Stromal cell of bone marrow (primary cell): ENCODE data around the gene THAP4.

ENCODE experiments used
- DNase-seq: peaks from one replicate; pipeline ENCODE4 v3.0.0-alpha.2; 2012; ENCODE audit warnings: low read depth

The THAP4 gene

GRCh38 chr2:241637018-241637794 lies at the start of gene THAP4, which contains the start of gene ATG4B:
TSS of gene THAP4 (minus strand) at chr2:241637158. CDS start at chr2:241637017, 141 bp downstream.
TSS of gene ATG4B (plus strand) at chr2:241637693. CDS start at chr2:241637715, 22 bp downstream.
- DNase-seq: peak; percentile 60

- no peak for DNase-seq
Measured at GRCh38 chr2:241686324-241686649, 49.3 kb upstream of the THAP4 start.

DNA sequence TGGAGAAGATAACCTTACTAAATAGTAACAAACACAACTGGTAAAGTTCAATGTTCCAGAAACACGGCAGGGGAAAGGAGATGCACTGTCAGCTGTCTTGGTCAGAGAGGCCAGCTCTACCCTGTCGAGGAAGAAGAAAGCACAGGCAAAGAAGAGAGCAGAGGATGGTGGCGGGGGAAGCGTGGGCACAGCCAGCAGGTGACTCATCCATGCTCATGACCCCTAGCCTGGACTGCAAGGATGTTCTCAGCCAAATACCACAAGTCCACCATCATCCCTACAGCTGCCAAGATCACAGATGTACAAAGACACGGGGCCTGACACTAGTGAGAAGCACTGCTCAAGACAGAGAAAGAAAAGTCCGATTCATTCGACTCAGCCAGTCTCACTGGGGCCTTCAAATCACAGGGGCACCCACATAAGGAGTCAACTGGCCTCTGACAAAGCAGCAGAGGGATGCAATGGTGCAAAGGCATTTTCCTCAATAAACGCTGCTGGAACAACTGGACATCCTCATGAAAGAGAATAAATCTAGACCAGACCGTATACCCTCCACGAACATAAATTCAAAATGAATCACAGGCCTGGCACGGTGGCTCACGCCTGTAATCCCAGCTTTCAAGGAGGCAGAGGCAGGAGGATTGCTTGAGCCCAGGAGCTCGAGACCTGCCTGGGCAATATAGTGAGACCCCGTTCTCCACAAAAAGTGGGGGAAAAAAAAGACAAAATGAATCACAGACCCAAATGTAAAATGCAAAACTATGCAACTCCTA lies 44.1 kb upstream of the THAP4 start:
- DNase-seq: peak; percentile 95

DNA sequence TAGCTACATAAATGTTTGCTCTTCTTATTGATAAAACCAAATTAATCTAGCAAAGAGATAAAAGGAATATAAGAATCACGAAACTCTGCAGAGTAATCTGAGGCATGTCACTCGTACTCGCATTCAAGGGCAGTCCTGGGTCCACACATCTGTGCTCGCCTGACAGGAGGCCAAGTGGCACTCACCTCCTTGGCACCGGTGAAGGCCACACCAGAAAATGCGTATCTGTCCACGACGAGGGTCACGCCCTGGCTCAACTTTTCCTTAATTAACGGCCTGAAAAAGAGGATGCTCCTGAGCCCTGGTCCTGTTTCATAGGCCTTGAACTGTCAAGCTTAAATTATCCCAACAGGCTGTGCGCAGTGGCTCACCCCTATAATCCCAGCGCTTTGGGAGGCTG lies 43.1 kb upstream of the THAP4 start:
- no peak for DNase-seq

GRCh38 chr2:241678784-241679540 lies 42.0 kb upstream of the THAP4 start:
- no peak for DNase-seq

- DNase-seq: no peak
Measured at GRCh38 chr2:241678307-241678706, 41.3 kb upstream of the THAP4 start.

DNA sequence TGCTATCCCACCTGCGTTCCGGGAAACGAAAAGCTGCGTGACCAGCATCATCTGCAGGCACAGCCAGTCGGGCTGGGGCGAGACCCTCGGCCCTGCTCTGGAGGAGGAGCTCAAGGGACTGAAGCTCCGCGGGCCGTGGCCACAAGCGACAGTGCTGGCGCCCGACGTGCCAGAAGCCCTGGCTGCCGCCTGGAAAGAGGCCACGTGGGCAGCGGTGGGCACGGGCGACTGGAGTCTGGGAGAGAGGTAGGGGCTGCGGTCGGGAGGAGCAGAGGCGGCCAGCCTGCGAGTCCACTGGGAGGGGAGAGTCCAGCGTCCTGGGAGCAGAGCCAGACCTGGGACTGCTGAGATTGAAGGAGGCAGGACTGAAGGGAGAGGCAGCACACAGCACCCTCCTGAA lies 40.4 kb upstream of the THAP4 start:
- no peak for DNase-seq

DNA sequence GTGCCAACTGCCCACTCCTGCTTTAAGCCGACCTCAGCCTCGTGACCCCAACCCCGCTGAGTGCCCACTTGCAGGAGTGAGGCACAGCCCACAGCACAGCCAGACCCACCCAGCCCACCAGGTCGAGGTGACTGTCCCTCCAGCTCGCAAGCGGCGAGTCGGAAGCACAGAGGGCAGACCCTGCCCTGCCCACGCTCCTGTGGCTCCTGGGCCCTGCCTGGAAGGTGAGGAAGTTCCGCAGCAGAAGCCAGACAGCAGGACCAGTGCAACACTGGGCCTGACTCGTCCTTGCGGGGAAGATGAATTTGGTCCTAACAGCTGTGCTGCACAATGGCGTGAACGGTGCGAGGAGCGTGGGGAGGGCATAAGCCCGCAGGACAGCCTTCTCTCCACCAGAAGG lies 39.7 kb upstream of the THAP4 start:
- DNase-seq: no peak

- DNase-seq: no peak
Measured at GRCh38 chr2:241675885-241676284, 38.9 kb upstream of the THAP4 start.

DNA sequence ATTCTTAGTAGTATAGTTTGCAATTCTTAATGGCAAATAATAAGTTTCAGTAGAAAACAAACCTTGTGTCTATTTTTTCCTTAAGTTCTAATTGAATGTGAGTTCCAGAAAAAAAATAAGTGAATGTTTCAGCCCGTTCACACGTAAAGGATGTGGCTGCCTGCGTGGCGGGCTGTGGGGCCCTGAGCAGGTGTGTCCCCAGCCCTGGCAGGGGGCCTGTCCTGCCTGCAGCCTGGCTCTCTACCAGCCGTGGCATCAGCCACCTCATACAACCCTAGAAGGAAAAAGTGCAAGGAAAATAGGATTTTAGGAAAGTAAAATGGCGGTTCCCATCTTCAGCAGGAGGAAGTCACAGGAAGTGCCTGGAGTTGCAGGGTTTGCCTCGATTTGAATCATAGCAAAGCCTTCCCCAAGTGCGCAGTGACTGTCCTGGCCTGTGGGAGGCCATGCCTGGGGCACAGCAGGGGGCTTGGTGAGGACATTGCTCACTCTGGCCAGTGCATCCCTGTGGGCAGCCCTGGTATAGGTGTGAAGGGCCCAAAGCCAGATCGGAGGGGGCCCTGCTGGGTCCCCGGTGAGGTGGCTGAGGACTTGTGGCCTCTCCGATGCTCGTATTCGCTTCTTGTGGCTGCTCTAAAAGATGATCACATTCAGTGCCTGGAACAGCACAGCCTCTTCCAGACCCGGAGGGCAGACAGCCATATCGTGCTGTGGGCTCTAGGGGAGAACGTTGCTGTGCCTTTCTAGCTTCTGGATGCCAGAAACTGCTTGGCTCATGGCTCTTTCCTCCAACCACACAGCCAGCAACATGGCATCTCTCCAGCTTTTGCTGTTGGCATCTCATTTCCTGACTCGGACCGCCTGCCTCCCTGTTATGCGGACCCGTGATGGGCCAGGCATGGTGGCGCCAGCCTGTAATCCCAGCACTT lies 37.1 kb upstream of the THAP4 start:
- no peak for DNase-seq

- DNase-seq: no peak
Measured at GRCh38 chr2:241673189-241673663, 36.3 kb upstream of the THAP4 start.

DNA sequence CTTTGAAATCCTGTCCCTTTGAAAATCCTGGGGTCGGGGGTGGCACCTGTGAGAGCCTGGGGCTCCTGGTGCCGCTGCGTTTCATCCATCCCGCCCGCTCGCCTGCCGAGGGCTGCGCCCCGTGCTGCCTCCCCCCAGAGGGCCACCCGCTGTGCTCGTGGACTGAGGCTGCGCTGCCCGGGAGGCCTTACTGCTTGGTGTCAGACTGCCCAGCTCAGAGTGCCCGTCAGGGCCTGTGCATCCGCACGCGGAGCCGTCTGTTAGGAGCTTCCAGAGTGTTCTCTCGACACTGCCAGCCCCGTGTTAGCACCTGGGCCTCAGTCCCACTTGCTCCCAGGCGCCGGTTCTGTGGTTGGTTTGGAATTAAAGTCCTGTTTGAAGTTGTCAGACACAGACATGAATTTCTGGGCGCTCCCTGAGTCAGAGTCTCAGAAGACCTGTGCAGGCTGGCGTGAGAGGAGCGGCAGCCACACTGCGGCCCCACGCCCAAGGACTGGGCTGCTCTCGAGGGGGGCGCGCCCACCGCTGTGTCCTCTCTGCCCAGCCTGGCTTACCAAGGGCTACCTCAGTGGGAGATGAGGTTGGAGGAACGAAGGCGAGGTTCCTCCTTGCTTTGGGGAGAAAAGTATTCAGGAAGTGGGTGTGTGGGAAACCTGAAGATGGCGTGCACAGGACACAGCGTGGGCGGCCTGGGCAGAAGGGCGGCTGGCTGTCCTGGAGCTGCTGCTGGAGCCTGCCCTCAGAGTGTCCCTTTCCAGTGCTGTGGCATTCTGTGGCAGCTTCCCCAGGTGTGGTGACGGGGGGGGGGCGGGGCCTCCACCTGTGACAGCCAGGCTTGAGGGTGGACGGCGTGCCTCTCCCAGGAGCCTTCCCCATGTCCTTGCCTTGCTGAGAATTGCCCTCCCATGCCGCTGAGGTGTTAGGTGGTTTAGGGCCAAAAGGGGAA lies 35.6 kb upstream of the THAP4 start:
- DNase-seq: no peak

DNA sequence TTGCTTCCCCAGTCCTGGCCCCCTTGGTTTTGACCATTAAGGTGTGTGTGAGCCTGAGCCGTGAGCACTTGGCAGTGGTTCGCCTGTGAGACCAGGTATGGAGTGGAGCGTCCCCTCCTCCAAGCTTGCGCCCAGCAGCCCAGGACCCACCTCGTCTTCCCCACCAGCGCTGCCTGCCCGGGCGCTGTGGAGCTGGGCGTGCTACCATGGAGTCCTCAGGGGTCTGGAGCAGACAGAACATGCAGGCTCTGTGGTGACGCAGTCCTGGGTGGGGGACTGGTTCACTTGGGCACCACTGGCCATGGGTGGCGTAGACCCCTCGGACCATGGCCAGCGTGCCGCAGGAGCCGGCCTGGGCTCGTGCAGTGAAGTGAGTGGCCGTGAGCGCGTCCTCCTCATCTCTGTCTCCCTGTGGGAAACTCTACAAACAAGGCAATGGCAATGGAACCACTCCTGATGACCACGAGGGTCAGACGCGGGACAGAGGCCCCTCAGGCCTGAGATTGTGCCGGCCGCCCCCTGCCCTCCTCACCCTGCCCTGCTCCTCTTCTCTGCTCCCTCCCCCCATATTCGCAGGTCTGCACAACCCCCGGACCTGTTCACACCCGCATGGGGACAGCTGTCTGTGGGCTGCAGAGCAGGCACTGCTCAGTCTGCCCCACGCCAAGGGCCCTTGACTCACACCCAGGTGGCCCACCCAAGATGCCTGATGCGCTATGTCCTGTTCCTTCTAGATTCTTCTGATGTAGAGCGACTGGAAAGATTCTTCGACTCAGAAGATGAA lies 34.7 kb upstream of the THAP4 start:
- DNase-seq: no peak

DNA sequence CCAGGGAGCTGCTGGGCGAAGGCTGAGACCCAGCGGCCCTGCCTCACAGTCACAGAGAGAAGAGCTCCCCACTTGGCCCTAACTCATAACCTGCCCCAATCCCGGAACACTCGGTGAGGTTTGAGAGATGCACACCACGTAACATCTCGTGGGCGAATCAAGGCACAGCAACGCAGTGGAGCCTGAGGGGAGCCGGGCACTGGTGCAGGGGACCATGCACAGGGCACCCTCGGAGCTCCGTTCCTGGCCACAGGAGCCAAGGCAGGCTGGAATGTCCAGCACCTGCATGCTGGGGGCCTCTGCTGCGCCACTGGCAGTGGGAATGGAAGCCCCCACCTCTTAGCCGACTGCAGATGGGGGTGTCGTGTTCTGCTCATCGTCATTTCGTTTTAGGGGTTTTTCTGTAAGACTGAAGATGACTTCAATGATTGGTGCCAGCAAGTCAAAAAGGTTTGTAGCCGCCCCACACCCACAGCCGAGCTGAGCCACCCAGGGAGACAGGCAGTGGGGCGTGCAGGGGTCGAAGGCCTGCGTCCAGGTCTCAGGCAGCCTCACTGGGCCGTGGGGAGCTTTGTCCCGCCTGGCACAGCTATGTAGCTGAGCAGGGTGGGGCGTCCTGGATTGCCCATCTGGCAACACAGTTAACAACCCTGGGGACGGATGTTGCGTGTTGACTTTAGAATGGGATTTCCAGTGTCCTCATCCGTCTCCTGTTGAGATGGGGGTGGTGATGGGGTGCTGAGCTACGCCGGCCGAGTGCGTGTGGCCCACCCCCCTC lies 33.6 kb upstream of the THAP4 start:
- no peak for DNase-seq

DNA sequence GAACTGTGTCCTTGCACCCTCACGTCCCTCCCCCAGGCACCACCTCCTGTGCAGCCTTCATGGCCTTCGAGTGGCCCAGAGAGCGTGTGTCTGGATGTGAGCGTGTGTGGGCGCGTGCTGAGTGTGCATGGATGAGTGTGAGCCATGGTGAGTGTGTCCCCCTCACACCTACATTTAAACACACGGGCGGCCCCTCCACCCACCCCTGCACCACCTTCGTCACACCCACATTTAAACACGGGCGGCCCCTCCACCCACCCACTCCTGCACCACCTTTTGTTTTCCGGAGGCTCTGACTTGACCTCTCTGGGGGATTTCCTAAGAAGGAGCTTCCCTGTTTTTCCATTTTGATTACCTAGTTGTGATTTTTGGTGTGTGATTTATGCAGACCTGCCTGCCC lies 31.9 kb upstream of the THAP4 start:
- no peak for DNase-seq

DNA sequence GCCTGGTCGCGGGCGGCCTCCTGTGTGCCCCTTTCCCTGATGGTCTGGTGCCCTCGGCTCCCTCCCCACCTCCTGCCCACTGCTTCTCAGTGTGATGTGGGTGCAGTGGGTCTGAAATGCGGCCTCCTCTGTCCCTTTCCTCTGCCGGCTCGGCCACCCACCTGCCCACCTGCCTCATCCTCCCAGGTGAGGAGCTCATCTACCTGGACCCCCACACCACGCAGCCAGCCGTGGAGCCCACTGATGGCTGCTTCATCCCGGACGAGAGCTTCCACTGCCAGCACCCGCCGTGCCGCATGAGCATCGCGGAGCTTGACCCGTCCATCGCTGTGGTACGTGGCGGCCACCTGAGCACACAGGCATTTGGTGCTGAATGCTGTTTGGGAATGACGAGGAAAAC lies 31.4 kb upstream of the THAP4 start:
- DNase-seq: no peak

GRCh38 chr2:241666627-241667400 lies 29.9 kb upstream of the THAP4 start:
- DNase-seq: no peak
